Epithelial cell of proximal tubule (primary cell): ENCODE measurements around the gene NCBP3. TPM values are rescaled to one million over a fixed set of nuclear protein-coding genes. Genes with fewer than 3 reads are reported as not detected.
"Not testable (repeated sequence)": the region's sequence is repeated elsewhere in the genome, so short reads cannot be mapped to it uniquely, and the experiment has no call there.

Experiments
- DNase-seq: peaks from one replicate; pipeline ENCODE4 v3.0.0-alpha.2; 2011; ENCODE audit warnings: low read depth
- H3K4me3 ChIP-seq: 2 replicates; pipeline ENCODE4 v1.5.1; 2011; ENCODE audit warnings: low read depth, mild to moderate bottlenecking, low read length
- CTCF ChIP-seq: conservative IDR thresholded peaks from 2 replicates; pipeline ENCODE4 v1.5.1; 2012; ENCODE audit warnings: low read depth, mild to moderate bottlenecking, low read length
- total RNA-seq: library from RNA; depleted of rRNA; stranded (reverse); fragments of >200 nt; gene quantifications from 2 replicates; pipeline ENCODE4 v1.2.3, GENCODE V29; 2015

Gene NCBP3
- total RNA-seq, 1 donor from 2014 or later, result 16.4 TPM

GRCh38 chr17:3847165-3847670, 1.2 kb upstream of the NCBP3 start:
- no peak for DNase-seq
- no peak overlapping the region for H3K4me3 ChIP-seq
- TF ChIP-seq CTCF, result no peak

GRCh38 chr17:3846437-3847164, 555 bp upstream of the NCBP3 start:
- DNase-seq, result no peak
- no peak overlapping the region for H3K4me3 ChIP-seq
- TF ChIP-seq CTCF, result no peak

GRCh38 chr17:3845291-3845620, 790 bp downstream of the NCBP3 start:
- peak overlapping the region; percentile 93 for H3K4me3 ChIP-seq
- TF ChIP-seq CTCF, result no peak
- DNase-seq, result no peak

- DNase-seq, H3K4me3 ChIP-seq: not testable (repeated sequence)
Measured at GRCh38 chr17:3844556-3844955, 1.5 kb downstream of the NCBP3 start.

- no peak for DNase-seq
- TF ChIP-seq CTCF, result peak; percentile 80
- H3K4me3 ChIP-seq, result no peak overlapping the region
Measured at GRCh38 chr17:3843935-3844516, 2.0 kb downstream of the NCBP3 start.

GRCh38 chr17:3838206-3838605, 7.8 kb downstream of the NCBP3 start:
- no peak for DNase-seq
- TF ChIP-seq CTCF, result no peak
- H3K4me3 ChIP-seq, result no peak overlapping the region

GRCh38 chr17:3836551-3836950, 9.5 kb downstream of the NCBP3 start:
- H3K4me3 ChIP-seq, result no peak overlapping the region
- TF ChIP-seq CTCF, result no peak
- no peak for DNase-seq
